COR-L47 (cell line): ENCODE measurements around the gene ZNF618.
A peak's percentile ranks its signal among the peaks of the same experiment; 100 is the strongest.

ENCODE experiments used
- DNase-seq: peaks from one replicate; lab custom pipeline; 2025; lab: John Stamatoyannopoulos, UW

Gene ZNF618

GRCh38 chr9:114025196-114025753, 149.2 kb downstream of the ZNF618 start:
- DNase-seq, result no peak

- no peak for DNase-seq
Observed at GRCh38 chr9:114025760-114026159, 149.7 kb downstream of the ZNF618 start.

GRCh38 chr9:114026335-114026734, 150.2 kb downstream of the ZNF618 start:
- DNase-seq, result no peak

- no peak for DNase-seq
Observed at GRCh38 chr9:114027159-114027862, 151.2 kb downstream of the ZNF618 start.

- no peak for DNase-seq
Observed at GRCh38 chr9:114027863-114028465, 151.9 kb downstream of the ZNF618 start.

- no peak for DNase-seq
Observed at GRCh38 chr9:114028646-114029045, 152.5 kb downstream of the ZNF618 start.

- no peak for DNase-seq
Observed at GRCh38 chr9:114029311-114030170, 153.4 kb downstream of the ZNF618 start.

GRCh38 chr9:114030364-114030763, 154.3 kb downstream of the ZNF618 start:
- DNase-seq, result no peak

GRCh38 chr9:114031037-114031630, 155.0 kb downstream of the ZNF618 start:
- DNase-seq, result no peak

- DNase-seq, result no peak
Observed at GRCh38 chr9:114031948-114032840, 156.1 kb downstream of the ZNF618 start.

- peak; percentile 32 for DNase-seq
Observed at GRCh38 chr9:114033397-114034103, 157.4 kb downstream of the ZNF618 start.

GRCh38 chr9:114034196-114034595, 158.1 kb downstream of the ZNF618 start:
- DNase-seq, result no peak

- DNase-seq, result no peak
Observed at GRCh38 chr9:114034661-114035062, 158.6 kb downstream of the ZNF618 start.

GRCh38 chr9:114035221-114035844, 159.2 kb downstream of the ZNF618 start:
- DNase-seq, result no peak

- no peak for DNase-seq
Observed at GRCh38 chr9:114035845-114036801, 160.0 kb downstream of the ZNF618 start.

GRCh38 chr9:114037249-114037648, 161.1 kb downstream of the ZNF618 start:
- DNase-seq, result no peak

- DNase-seq, result no peak
Observed at GRCh38 chr9:114037961-114038723, 162.0 kb downstream of the ZNF618 start.

GRCh38 chr9:114038724-114039313, 162.7 kb downstream of the ZNF618 start:
- DNase-seq, result no peak
